GM21515 (cell line): ENCODE results near the gene PTPRN2.

Experiments used
- ATAC-seq: cut with Tn5 transposase; IDR thresholded peaks from one replicate; pipeline ENCODE4 v1.9.1; 2021; ENCODE audit not compliant: unreplicated experiment

Gene PTPRN2

GRCh38 chr7:158373476-158374133 is 214.0 kb downstream of the PTPRN2 start:
- no peak for ATAC-seq

GRCh38 chr7:158372400-158373342 is 215.0 kb downstream of the PTPRN2 start:
- no peak for ATAC-seq

- ATAC-seq = no peak
Measured at GRCh38 chr7:158371856-158372255, 215.8 kb downstream of the PTPRN2 start.

- ATAC-seq = no peak
Measured at GRCh38 chr7:158369866-158370265, 217.8 kb downstream of the PTPRN2 start.

- no peak for ATAC-seq
Measured at GRCh38 chr7:158369290-158369689, 218.3 kb downstream of the PTPRN2 start.

GRCh38 chr7:158368449-158368848 is 219.2 kb downstream of the PTPRN2 start:
- no peak for ATAC-seq

GRCh38 chr7:158367634-158367982 is 220.0 kb downstream of the PTPRN2 start:
- no peak for ATAC-seq

GRCh38 chr7:158366916-158367633 is 220.5 kb downstream of the PTPRN2 start:
- ATAC-seq = no peak

- no peak for ATAC-seq
Measured at GRCh38 chr7:158366346-158366745, 221.3 kb downstream of the PTPRN2 start.

- ATAC-seq = no peak
Measured at GRCh38 chr7:158365267-158365666, 222.4 kb downstream of the PTPRN2 start.

GRCh38 chr7:158364451-158364850 is 223.2 kb downstream of the PTPRN2 start:
- no peak for ATAC-seq

- no peak for ATAC-seq
Measured at GRCh38 chr7:158362912-158363905, 224.4 kb downstream of the PTPRN2 start.

GRCh38 chr7:158362001-158362400 is 225.6 kb downstream of the PTPRN2 start:
- no peak for ATAC-seq

GRCh38 chr7:158361326-158361946 is 226.2 kb downstream of the PTPRN2 start:
- no peak for ATAC-seq

- no peak for ATAC-seq
Measured at GRCh38 chr7:158358926-158359645, 228.5 kb downstream of the PTPRN2 start.

GRCh38 chr7:158357898-158358821 is 229.5 kb downstream of the PTPRN2 start:
- no peak for ATAC-seq

GRCh38 chr7:158357106-158357897 is 230.3 kb downstream of the PTPRN2 start:
- no peak for ATAC-seq
